Activated CD4-positive, alpha-beta T cell treated with anti-CD3 and anti-CD28 coated beads, Interleukin-2, amount 50 U/mL, for 48 hours (primary cell): Measurements from ENCODE around the gene GIMAP5.

Source experiments
- DNase-seq, 2 experiments: peaks; one replicate each; pipeline ENCODE4 v3.0.0-alpha.2; 2020

The GIMAP5 gene

GRCh38 chr7:150778014-150778737, 41.0 kb downstream of the GIMAP5 start:
- no peak for DNase-seq

DNA sequence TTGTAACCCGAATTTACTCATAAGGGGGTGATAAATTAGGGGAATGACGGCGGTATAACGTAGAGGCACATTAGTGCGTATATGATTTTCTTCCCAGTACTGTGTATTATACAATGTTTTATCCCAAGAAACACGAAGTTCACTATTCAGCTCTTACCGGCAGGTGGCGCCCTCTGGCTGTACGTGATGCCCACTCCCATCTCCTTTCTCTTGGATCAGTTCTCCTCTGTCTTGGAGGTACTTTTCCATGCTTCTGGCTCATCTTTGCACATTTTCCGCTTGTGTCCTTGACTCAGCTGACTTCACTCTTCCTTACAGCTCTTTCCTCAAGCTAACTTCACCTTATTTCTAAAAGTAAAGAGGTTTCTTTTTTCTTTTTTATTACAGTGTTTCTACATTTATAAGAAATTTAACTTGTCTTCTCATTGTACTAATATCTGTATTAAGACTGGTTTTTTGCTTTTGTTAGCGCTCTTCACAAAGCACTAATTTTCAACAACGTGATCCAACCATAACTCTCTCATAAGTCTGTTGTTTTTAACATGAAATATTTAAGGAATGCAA, 41.6 kb downstream of the GIMAP5 start:
- peak; percentile 83 to 86 for DNase-seq

GRCh38 chr7:150780292-150780691, 43.1 kb downstream of the GIMAP5 start:
- no peak for DNase-seq

DNA sequence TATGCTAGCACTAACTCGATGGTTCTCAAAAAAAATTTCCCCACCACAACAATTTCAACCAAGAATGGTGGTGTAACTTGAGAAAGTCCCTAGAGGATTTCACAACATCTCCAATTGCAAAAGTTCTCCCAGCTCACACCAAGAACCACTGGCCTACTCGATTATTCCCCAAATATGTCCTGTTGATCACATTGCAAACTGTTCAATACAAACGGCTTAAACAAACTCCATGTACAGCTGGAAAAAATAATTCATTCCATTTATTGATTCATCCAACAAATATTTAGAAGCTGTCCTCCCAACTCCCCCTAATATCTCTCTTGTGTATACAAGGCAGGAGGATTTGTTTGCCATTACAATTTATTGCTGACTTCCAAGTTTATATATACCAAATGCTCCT, 43.9 kb downstream of the GIMAP5 start:
- DNase-seq: no peak

DNA sequence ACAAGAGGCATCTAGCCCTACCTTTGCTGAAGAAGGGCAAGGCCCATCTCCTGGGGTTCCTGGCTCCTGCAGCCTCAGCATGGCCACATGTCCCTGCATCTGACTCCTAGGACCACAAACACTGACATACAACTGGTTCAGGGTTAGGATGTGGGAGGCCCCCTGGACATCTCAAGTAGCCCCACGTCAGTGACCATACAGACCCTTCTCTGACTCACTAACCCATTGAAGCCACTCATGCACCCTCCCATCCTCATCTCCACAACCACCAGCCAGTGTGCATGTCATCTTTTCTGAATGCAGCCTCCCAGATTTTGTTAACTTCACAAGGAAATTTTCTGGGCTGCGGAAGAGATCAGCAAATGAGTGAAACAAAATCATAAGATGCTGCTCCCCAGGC, 44.7 kb downstream of the GIMAP5 start:
- no peak for DNase-seq

GRCh38 chr7:150784120-150784736, 47.0 kb downstream of the GIMAP5 start:
- DNase-seq: no peak

GRCh38 chr7:150784954-150785353, 47.7 kb downstream of the GIMAP5 start:
- DNase-seq: no peak

DNA sequence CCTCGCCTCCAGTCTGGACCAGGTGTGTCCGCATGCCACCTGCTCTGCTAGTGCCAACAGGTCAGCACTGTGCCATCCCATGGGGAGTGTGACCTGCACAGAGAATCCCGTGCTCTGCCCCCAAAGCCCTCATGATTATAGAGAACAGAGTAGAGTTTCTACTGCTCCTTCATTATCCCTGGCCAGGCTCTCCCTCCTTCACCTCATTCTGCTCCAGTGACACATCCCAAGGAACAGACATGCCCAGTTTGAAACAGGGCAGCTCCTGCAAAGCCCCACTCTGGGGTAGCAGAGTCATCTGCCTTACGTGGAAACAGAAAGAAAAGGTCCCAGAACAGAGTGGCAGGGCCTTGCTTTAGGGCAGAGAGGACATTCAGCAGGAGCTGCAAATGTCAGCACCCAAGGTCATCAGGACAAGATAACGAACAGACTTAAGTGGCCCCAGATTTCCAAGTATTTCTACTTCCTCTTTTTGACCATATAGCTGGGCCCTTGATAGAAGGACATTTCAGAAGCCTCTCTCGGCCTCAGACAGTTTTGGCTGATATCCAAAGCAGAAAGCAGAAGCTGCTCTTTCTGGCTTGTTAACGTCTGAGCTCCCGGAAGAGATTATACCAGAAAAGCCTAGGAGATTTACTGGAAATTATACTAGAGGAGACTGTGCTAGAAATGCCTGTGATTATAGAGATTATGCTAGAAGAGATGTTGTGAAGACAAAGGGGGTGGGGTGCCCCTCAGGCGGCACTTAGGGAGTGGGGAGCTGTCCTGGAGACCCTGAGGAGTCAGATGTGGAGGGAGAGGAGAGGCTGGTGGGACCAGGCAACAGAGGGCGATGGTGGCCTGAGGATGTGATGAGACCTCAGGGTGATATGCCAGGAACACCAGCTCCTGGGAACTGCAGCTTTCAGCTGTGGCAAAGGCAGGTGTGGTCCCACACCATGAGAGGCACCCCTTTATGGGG, 50.4 kb downstream of the GIMAP5 start:
- no peak for DNase-seq

DNA sequence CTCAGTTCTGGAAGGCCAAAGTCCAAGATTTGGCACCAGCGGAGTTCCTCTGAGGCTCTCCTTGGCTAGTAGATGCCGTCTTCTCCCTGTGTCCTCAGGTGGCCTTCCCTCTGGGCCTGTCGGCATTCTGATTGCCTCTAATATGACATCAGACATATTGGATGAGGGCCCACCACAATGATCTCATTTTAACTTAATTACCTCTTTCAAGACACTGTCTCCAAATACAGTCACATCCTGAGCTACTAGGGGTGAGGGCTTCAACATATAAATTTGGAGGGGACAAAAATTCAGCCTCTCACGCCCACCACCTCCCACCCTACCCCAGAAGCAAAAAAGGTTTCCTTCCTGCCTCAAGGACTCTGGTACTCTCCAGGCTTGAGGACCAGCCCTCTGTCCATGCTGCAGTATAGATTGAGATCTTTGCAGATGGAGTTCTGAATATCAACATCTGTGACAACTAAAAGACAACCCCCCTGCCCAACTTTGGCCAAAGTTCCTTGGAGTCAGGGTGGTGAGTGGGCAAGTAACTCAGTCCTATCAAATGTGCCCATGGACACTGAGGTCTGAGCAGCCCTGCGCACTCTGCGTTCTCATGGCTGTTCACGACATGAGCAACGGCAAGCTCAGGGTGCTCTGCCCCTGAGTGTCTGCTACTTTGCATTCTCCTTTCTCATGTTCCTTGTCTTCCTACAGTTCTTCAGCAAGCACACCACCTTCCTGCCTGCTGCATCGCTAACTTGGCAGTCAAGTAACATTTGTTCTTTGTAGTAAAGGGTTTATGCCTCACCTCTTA, 51.5 kb downstream of the GIMAP5 start:
- DNase-seq: no peak

DNA sequence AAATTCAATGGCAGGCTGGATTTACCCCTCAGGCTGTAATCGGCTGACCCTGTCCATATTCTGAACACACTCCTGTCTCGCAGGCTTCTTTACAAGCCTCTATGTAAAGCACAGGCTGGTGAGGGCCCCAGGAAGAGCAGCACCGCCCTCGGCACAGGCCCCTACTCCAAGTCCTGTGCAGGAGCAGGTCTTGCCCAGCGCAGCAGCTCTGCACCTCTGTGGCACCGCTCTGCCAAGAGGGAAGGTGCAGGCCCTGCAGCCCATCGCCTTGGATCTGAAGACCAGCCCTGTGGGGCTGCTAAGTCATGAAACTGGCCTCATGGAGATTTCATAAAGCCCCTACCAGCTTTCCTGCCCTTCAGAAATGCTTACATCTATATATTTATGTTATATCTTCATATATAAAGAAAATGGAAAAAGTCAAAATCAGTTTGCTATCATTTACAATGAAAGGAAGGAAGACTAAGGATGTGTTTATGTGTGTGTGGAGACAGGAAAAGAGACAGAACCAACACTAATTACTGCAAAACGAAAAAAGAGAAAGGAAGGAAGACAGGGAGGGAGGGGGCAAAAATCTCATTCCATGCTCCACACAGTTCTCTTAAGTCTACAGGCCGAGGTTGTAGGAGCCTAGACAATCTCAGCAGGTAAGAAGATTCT, 53.3 kb downstream of the GIMAP5 start:
- no peak for DNase-seq

GRCh38 chr7:150791304-150791703, 54.1 kb downstream of the GIMAP5 start:
- no peak for DNase-seq

GRCh38 chr7:150791746-150792452, 54.7 kb downstream of the GIMAP5 start:
- no peak for DNase-seq
